WTC11 (cell line): ENCODE measurements around the gene RAB3A. TPM values are rescaled to one million over a fixed set of nuclear protein-coding genes. Genes with fewer than 3 reads are reported as not detected.

Experiments used
- ATAC-seq: fragments of 200-7000 bp; cut with Tn5 transposase; 2 replicates; pipeline ENCODE4 v1.10.0; 2021; ENCODE audit warnings: mild to moderate bottlenecking, moderate library complexity
- CTCF ChIA-PET: fragments of 300-600 bp; sonication (Branson Sonifier 250); formaldehyde crosslinking; loops from one replicate; lab custom pipeline; 2021; ENCODE audit warnings: antibody characterized with exemption; lab: Charles Lee
- POLR2A ChIA-PET: fragments of 350-600 bp; sonication (Branson Sonifier 250); formaldehyde crosslinking; loops from one replicate; lab custom pipeline; 2021; ENCODE audit warnings: antibody characterized with exemption; lab: Charles Lee
- DNase-seq: peaks from one replicate; pipeline ENCODE4 v3.0.0; 2021; ENCODE audit warnings: low spot score
- H3K27ac Mint-ChIP-seq: 2 replicates; pipeline ENCODE4 v1.8.0; 2021; ENCODE audit warnings: mixed read lengths
- H3K27me3 Mint-ChIP-seq: 2 replicates; pipeline ENCODE4 v1.8.0; 2021; ENCODE audit warnings: low read depth, mild to moderate bottlenecking, moderate library complexity, mixed read lengths
- H3K36me3 Mint-ChIP-seq: 2 replicates; pipeline ENCODE4 v1.8.0; 2021; ENCODE audit warnings: mixed read lengths
- H3K4me1 Mint-ChIP-seq: 2 replicates; pipeline ENCODE4 v1.8.0; 2022; ENCODE audit warnings: mixed read lengths
- H3K4me3 Mint-ChIP-seq: 2 replicates; pipeline ENCODE4 v1.8.0; 2021; ENCODE audit warnings: mild to moderate bottlenecking, moderate library complexity, mixed read lengths
- H3K9me3 Mint-ChIP-seq: 2 replicates; pipeline ENCODE4 v1.8.0; 2021; ENCODE audit warnings: mixed read lengths
- ATF1 ChIP-seq: sonication (generic); formaldehyde crosslinking; IDR thresholded peaks from 2 replicates; pipeline ENCODE4 v1.8.1; 2023; ENCODE audit warnings: mild to moderate bottlenecking, moderate library complexity, missing genetic modification reagents
- E2F4 ChIP-seq: sonication (generic); formaldehyde crosslinking; IDR thresholded peaks from 2 replicates; pipeline ENCODE4 v1.8.1; 2022; ENCODE audit warnings: low read depth, mild to moderate bottlenecking, moderate library complexity, missing genetic modification reagents, borderline replicate concordance
- E2F5 ChIP-seq: sonication (generic); formaldehyde crosslinking; IDR thresholded peaks from 2 replicates; pipeline ENCODE4 v1.8.1; 2022; ENCODE audit warnings: mild to moderate bottlenecking, moderate library complexity, missing genetic modification reagents
- ERG ChIP-seq: fragments of 250-450 bp; sonication (Bioruptor Pico); IDR thresholded peaks from 2 replicates; pipeline ENCODE4 v1.8.0; 2021; ENCODE audit warnings: mild to moderate bottlenecking
- HMGA2 ChIP-seq: fragments of 250-450 bp; sonication (Bioruptor Pico); IDR thresholded peaks from 2 replicates; pipeline ENCODE4 v1.4.0; 2021; ENCODE audit warnings: mild to moderate bottlenecking, moderate library complexity
- MLX ChIP-seq: sonication (generic); formaldehyde crosslinking; IDR thresholded peaks from 2 replicates; pipeline ENCODE4 v1.8.1; 2023; ENCODE audit warnings: mild to moderate bottlenecking, missing genetic modification reagents, moderate library complexity
- SMAD4 ChIP-seq: sonication (generic); formaldehyde crosslinking; IDR thresholded peaks from 2 replicates; pipeline ENCODE4 v1.8.0; 2022; ENCODE audit warnings: mild to moderate bottlenecking, missing genetic modification reagents
- ZBTB21 ChIP-seq: sonication (generic); formaldehyde crosslinking; IDR thresholded peaks from 2 replicates; pipeline ENCODE4 v1.8.1; 2023; ENCODE audit warnings: mild to moderate bottlenecking, missing genetic modification reagents, borderline replicate concordance
- ZNF138 ChIP-seq: sonication (generic); formaldehyde crosslinking; conservative IDR thresholded peaks from 2 replicates; pipeline ENCODE4 v1.8.1; 2022; ENCODE audit warnings: mild to moderate bottlenecking, moderate library complexity, missing genetic modification reagents
- ZNF423 ChIP-seq: fragments of 250-450 bp; sonication (Bioruptor Pico); IDR thresholded peaks from 2 replicates; pipeline ENCODE4 v2.1.2; 2022; ENCODE audit warnings: mild to moderate bottlenecking, moderate library complexity
- total RNA-seq: library from RNA; stranded (reverse); gene quantifications from 3 replicates; pipeline ENCODE4 v1.2.3, GENCODE V29; 2021

The RAB3A gene
- total RNA-seq, 1 experiment from 2014 or later: 12.2 TPM

GRCh38 chr19:18233224-18233825 lies 29.5 kb upstream of the RAB3A start (continued):
- no peak for TF ChIP-seq ERG
- TF ChIP-seq, all 79 proteins: peak for 53

GRCh38 chr19:18232540-18233223 lies 28.8 kb upstream of the RAB3A start:
- CTCF ChIA-PET: interaction anchor here (0.6 to 4.6 kb wide), 34 partner anchors 9 to 229 kb away, joined by 3 to 100 read pairs (median 7); partner anchors contain the start of genes ARRDC2, GDF15, JUND and MPV17L2
- ATAC-seq: peak; percentile 73
- peak; percentile 81 for DNase-seq

GRCh38 chr19:18231775-18232174 lies 27.9 kb upstream of the RAB3A start:
- DNase-seq: no peak
- H3K36me3 Mint-ChIP-seq: no peaks in the 10 kb centered on the region
- H3K27me3 Mint-ChIP-seq: peaks cover 22% of the 10 kb centered on the region
- peaks cover 31% of the 10 kb centered on the region for H3K4me1 Mint-ChIP-seq
- H3K9me3 Mint-ChIP-seq: no peaks in the 10 kb centered on the region
- TF ChIP-seq MLX (CRISPR knock-in tag) (no peak), E2F4 (no peak)
- H3K27ac Mint-ChIP-seq: 0 out of 2 replicates have a peak overlapping the region, but pooled peaks have one; percentile 45
- H3K4me3 Mint-ChIP-seq: peak overlapping the region; percentile 78
- CTCF ChIA-PET: interaction anchor here (0.8 to 4.6 kb wide), 23 partner anchors 8 to 187 kb away, joined by 3 to 100 read pairs (median 14); partner anchors contain the start of genes GDF15, JUND, MPV17L2 and RAB3A
- ATAC-seq: peak; percentile 11
- POLR2A ChIA-PET: interaction anchor here (2.0 to 3.2 kb wide), 5 partner anchors 12 to 185 kb away, joined by 5 to 21 read pairs (median 5); partner anchors contain the start of genes JUND and RAB3A

More at GRCh38 chr19:18232540-18233223, 28.8 kb upstream of the RAB3A start:
- Mint-ChIP-seq H3K27me3 (peaks cover 13% of the 10 kb centered on the region), H3K4me1 (peaks cover 31% of the 10 kb centered on the region), H3K4me3 (peak overlapping the region; percentile 78), H3K27ac (peak overlapping the region; percentile 95), H3K36me3 (no peaks in the 10 kb centered on the region), H3K9me3 (no peaks in the 10 kb centered on the region)
- POLR2A ChIA-PET: interaction anchor here (0.6 to 3.2 kb wide), 13 partner anchors 9 to 184 kb away, joined by 3 to 21 read pairs (median 5); partner anchors contain the start of genes JUND and RAB3A
- no peak for TF ChIP-seq SMAD4 (CRISPR knock-in tag)
- peak; percentile 30 for TF ChIP-seq ZNF423 (CRISPR knock-in tag)
- no peak for TF ChIP-seq HMGA2
- TF ChIP-seq, all 79 proteins: peak for 1

GRCh38 chr19:18230941-18231734 lies 27.3 kb upstream of the RAB3A start:
- H3K9me3 Mint-ChIP-seq: no peaks in the 10 kb centered on the region
- ATAC-seq: no peak

More at GRCh38 chr19:18230941-18231734, 27.3 kb upstream of the RAB3A start:
- no peaks in the 10 kb centered on the region for H3K36me3 Mint-ChIP-seq
- POLR2A ChIA-PET: interaction anchor here (2.0 to 3.2 kb wide), 2 partner anchors 12 to 50 kb away, joined by 5 to 18 read pairs; partner anchors contain the start of gene JUND
- no peak overlapping the region; the same call in 1 of the 2 replicates for H3K4me3 Mint-ChIP-seq
- 0 out of 2 replicates have a peak, but pooled peaks have one; percentile 26 for TF ChIP-seq E2F5 (CRISPR knock-in tag)
- TF ChIP-seq ATF1 (CRISPR knock-in tag): no peak
- TF ChIP-seq ZBTB21 (CRISPR knock-in tag): no peak
- TF ChIP-seq ZNF138 (CRISPR knock-in tag): no peak
- TF ChIP-seq, all 79 proteins: peak for 1
- no peak overlapping the region for H3K27ac Mint-ChIP-seq
- no peak for DNase-seq
- CTCF ChIA-PET: interaction anchor here (0.8 to 4.6 kb wide), 17 partner anchors 10 to 179 kb away, joined by 3 to 100 read pairs (median 18); partner anchors contain the start of genes GDF15, JUND, MPV17L2 and RAB3A
- peaks cover 27% of the 10 kb centered on the region for H3K27me3 Mint-ChIP-seq
- peaks cover 31% of the 10 kb centered on the region for H3K4me1 Mint-ChIP-seq
